ENCODE data around the gene DRC3. TPM values are rescaled to one million over a fixed set of nuclear protein-coding genes. Genes with fewer than 3 reads are reported as not detected.
A peak's percentile ranks its signal among the peaks of the same experiment; 100 is the strongest.
"Not testable (repeated sequence)": the region's sequence is repeated elsewhere in the genome, so short reads cannot be mapped to it uniquely, and the experiment has no call there.

DRC3 gene
- total RNA-seq, 1 experiment from 2014 or later: 1.6 TPM

- no TSS peak for BruUV-seq (replicated peaks)
- ChIA-PET CTCF (interaction anchor here (1.0 kb wide), 1 partner anchor 34 kb away, joined by 3 read pairs; no protein-coding TSS in a partner anchor), POLR2A (no interaction called here)
- Mint-ChIP-seq H3K4me1 (ENCODE audit: low read depth, unreplicated experiment) (no peaks in the 10 kb centered on the region), H3K4me3 (ENCODE audit: unreplicated experiment) (no peak overlapping the region), H3K9me3 (ENCODE audit: unreplicated experiment) (no peaks in the 10 kb centered on the region), H3K27me3 (ENCODE audit: insufficient read depth, unreplicated experiment) (no peaks in the 10 kb centered on the region), H3K36me3 (ENCODE audit: insufficient read depth, unreplicated experiment) (peaks cover 24% of the 10 kb centered on the region), H3K27ac (ENCODE audit: unreplicated experiment) (no peak overlapping the region)
- no peaks in the 10 kb centered on the region; the same call in 1 of the 2 replicates for H3K36me3 ChIP-seq (ENCODE audit: control insufficient read depth, insufficient read depth, low read length)
- TF ChIP-seq CTCF (IDR thresholded peaks at IDR 0.05; ENCODE audit: insufficient read depth in 1 of 2, low read depth in 1 of 2, low read length in 1 of 2, severe bottlenecking in 1 of 2, unreplicated experiment in 1 of 2): peak in 1 of 2 experiments; percentile 39
- H3K9me3 ChIP-seq: no peaks in the 10 kb centered on the region
- intact Hi-C loops (cut with micrococcal nuclease; ENCODE audit: unreplicated experiment): no loop called here
- peaks cover 15% of the 10 kb centered on the region for H3K4me1 ChIP-seq
- no peak for DNase-seq
- no peak overlapping the region for H3K4me3 ChIP-seq (ENCODE audit: low read depth, low read length)
- no peaks in the 10 kb centered on the region for H3K27me3 ChIP-seq (replicated peaks; ENCODE audit: control insufficient read depth, insufficient read depth, low read length)
Measured at GRCh38 chr17:17952691-17953090, 20.0 kb upstream of the DRC3 start.

GRCh38 chr17:17954079-17954478, 18.6 kb upstream of the DRC3 start:
- Histone ChIP-seq H3K27me3 (replicated peaks; ENCODE audit: control insufficient read depth, insufficient read depth, low read length) (no peaks in the 10 kb centered on the region), H3K36me3 (ENCODE audit: control insufficient read depth, insufficient read depth, low read length) (no peaks in the 10 kb centered on the region), H3K4me3 (ENCODE audit: low read depth, low read length) (no peak overlapping the region), H3K9me3 (no peaks in the 10 kb centered on the region), H3K4me1 (peaks cover 25% of the 10 kb centered on the region)
- no peak for TF ChIP-seq CTCF (IDR thresholded peaks at IDR 0.05; ENCODE audit: insufficient read depth in 1 of 2, low read depth in 1 of 2, low read length in 1 of 2, severe bottlenecking in 1 of 2, unreplicated experiment in 1 of 2)
- Mint-ChIP-seq H3K4me3 (ENCODE audit: unreplicated experiment) (no peak overlapping the region), H3K4me1 (ENCODE audit: low read depth, unreplicated experiment) (peaks cover 12% of the 10 kb centered on the region), H3K27ac (ENCODE audit: unreplicated experiment) (no peak overlapping the region), H3K27me3 (ENCODE audit: insufficient read depth, unreplicated experiment) (no peaks in the 10 kb centered on the region), H3K9me3 (ENCODE audit: unreplicated experiment) (no peaks in the 10 kb centered on the region), H3K36me3 (ENCODE audit: insufficient read depth, unreplicated experiment) (peaks cover 18% of the 10 kb centered on the region)
- POLR2A ChIA-PET: no interaction called here
- no peak for DNase-seq
- intact Hi-C loops (cut with micrococcal nuclease; ENCODE audit: unreplicated experiment): no loop called here
- no TSS peak for BruUV-seq (replicated peaks)
- CTCF ChIA-PET: interaction anchor here (0.7 kb wide), 1 partner anchor 10 kb away, joined by 3 read pairs; no protein-coding TSS in a partner anchor

GRCh38 chr17:17955790-17956341, 16.8 kb upstream of the DRC3 start:
- H3K4me1 ChIP-seq: peaks cover 39% of the 10 kb centered on the region
- POLR2A ChIA-PET; H3K4me3 Mint-ChIP-seq (ENCODE audit: unreplicated experiment); H3K36me3 ChIP-seq (ENCODE audit: control insufficient read depth, insufficient read depth, low read length); H3K27me3 ChIP-seq (replicated peaks; ENCODE audit: control insufficient read depth, insufficient read depth, low read length); intact Hi-C loops (cut with micrococcal nuclease; ENCODE audit: unreplicated experiment); BruUV-seq (replicated peaks); DNase-seq; H3K9me3 Mint-ChIP-seq (ENCODE audit: unreplicated experiment); H3K9me3 ChIP-seq; H3K27me3 Mint-ChIP-seq (ENCODE audit: insufficient read depth, unreplicated experiment); H3K27ac Mint-ChIP-seq (ENCODE audit: unreplicated experiment); CTCF ChIA-PET; H3K4me3 ChIP-seq (ENCODE audit: low read depth, low read length): not testable (repeated sequence)
- Mint-ChIP-seq H3K36me3 (ENCODE audit: insufficient read depth, unreplicated experiment) (peaks cover 31% of the 10 kb centered on the region), H3K4me1 (ENCODE audit: low read depth, unreplicated experiment) (peaks cover 30% of the 10 kb centered on the region)

GRCh38 chr17:17957584-17957916, 15.1 kb upstream of the DRC3 start:
- no TSS peak for BruUV-seq (replicated peaks)
- Histone ChIP-seq H3K4me3 (ENCODE audit: low read depth, low read length) (no peak overlapping the region), H3K27me3 (replicated peaks; ENCODE audit: control insufficient read depth, insufficient read depth, low read length) (no peaks in the 10 kb centered on the region), H3K9me3 (no peaks in the 10 kb centered on the region), H3K36me3 (ENCODE audit: control insufficient read depth, insufficient read depth, low read length) (no peaks in the 10 kb centered on the region), H3K4me1 (peaks cover 42% of the 10 kb centered on the region)
- no peak overlapping the region for H3K4me3 Mint-ChIP-seq (ENCODE audit: unreplicated experiment)
- H3K27ac Mint-ChIP-seq (ENCODE audit: unreplicated experiment): peak overlapping the region; percentile 80
- H3K9me3 Mint-ChIP-seq (ENCODE audit: unreplicated experiment): no peaks in the 10 kb centered on the region
- H3K4me1 Mint-ChIP-seq (ENCODE audit: low read depth, unreplicated experiment): peaks cover 35% of the 10 kb centered on the region
- H3K36me3 Mint-ChIP-seq (ENCODE audit: insufficient read depth, unreplicated experiment): peaks cover 32% of the 10 kb centered on the region
- no peaks in the 10 kb centered on the region for H3K27me3 Mint-ChIP-seq (ENCODE audit: insufficient read depth, unreplicated experiment)
- ChIA-PET CTCF (no interaction called here), POLR2A (no interaction called here)
- intact Hi-C loops (cut with micrococcal nuclease; ENCODE audit: unreplicated experiment): no loop called here
- TF ChIP-seq CTCF (IDR thresholded peaks at IDR 0.05; ENCODE audit: insufficient read depth in 1 of 2, low read depth in 1 of 2, low read length in 1 of 2, severe bottlenecking in 1 of 2, unreplicated experiment in 1 of 2): no peak
- no peak for DNase-seq

All from Caco-2 (cell line).